MM.1S (cell line): ENCODE measurements around the gene BABAM1.

ENCODE experiments used
- DNase-seq: peaks from one replicate; pipeline ENCODE4 v3.0.0-alpha.2; 2015
- H2AFZ ChIP-seq: fragments of 300-600 bp; sonication (generic); 2 replicates; pipeline ENCODE4 v1.6.0; 2016; ENCODE audit warnings: antibody characterized with exemption, low read length
- H3F3A ChIP-seq: fragments of 300-600 bp; sonication (generic); 2 replicates; pipeline ENCODE4 v1.6.1; 2016; ENCODE audit warnings: mild to moderate bottlenecking, antibody characterized with exemption, low read length, moderate library complexity, mixed read lengths; ENCODE audit not compliant: insufficient read depth
- H3K27ac ChIP-seq: fragments of 300-600 bp; sonication (generic); 2 replicates; pipeline ENCODE4 v1.5.1; 2016; ENCODE audit warnings: mild to moderate bottlenecking, low read length
- H3K27me3 ChIP-seq: fragments of 300-600 bp; sonication (generic); replicated peaks from 2 replicates; pipeline ENCODE4 v1.6.0; 2016; ENCODE audit warnings: low read length; ENCODE audit not compliant: insufficient read depth
- H3K36me3 ChIP-seq: fragments of 300-600 bp; sonication (generic); replicated peaks from 2 replicates; pipeline ENCODE4 v1.6.1; 2016; ENCODE audit warnings: mild to moderate bottlenecking, low read length, mixed read lengths; ENCODE audit not compliant: insufficient read depth
- H3K4me1 ChIP-seq: fragments of 300-600 bp; sonication (generic); 2 replicates; pipeline ENCODE4 v1.6.1; 2016; ENCODE audit warnings: low read length, mixed read lengths
- H3K4me2 ChIP-seq: fragments of 300-600 bp; sonication (generic); 2 replicates; pipeline ENCODE4 v1.6.0; 2016; ENCODE audit warnings: low read depth, low read length
- H3K4me3 ChIP-seq: fragments of 300-600 bp; sonication (generic); 2 replicates; pipeline ENCODE4 v1.5.1; 2016; ENCODE audit warnings: low read length, mixed read lengths
- H3K79me2 ChIP-seq: fragments of 300-600 bp; sonication (generic); 2 replicates; pipeline ENCODE4 v1.6.1; 2016; ENCODE audit warnings: mixed run types, low read length, mixed read lengths
- H3K9ac ChIP-seq: fragments of 300-600 bp; sonication (generic); 2 replicates; pipeline ENCODE4 v1.6.1; 2016; ENCODE audit warnings: low read length, mixed read lengths
- H3K9me2 ChIP-seq: fragments of 300-600 bp; sonication (generic); replicated peaks from 2 replicates; pipeline ENCODE4 v1.6.1; 2016; ENCODE audit warnings: mild to moderate bottlenecking, low read length, mixed read lengths; ENCODE audit not compliant: insufficient read depth
- H3K9me3 ChIP-seq: fragments of 300-600 bp; sonication (generic); replicated peaks from 2 replicates; pipeline ENCODE4 v1.6.1; 2016; ENCODE audit warnings: mild to moderate bottlenecking, low read length, mixed read lengths; ENCODE audit not compliant: insufficient read depth
- H4K20me1 ChIP-seq: fragments of 300-600 bp; sonication (generic); 2 replicates; pipeline ENCODE4 v1.6.1; 2016; ENCODE audit warnings: mild to moderate bottlenecking, low read length, moderate library complexity, mixed read lengths; ENCODE audit not compliant: insufficient read depth
- CTCF ChIP-seq: fragments of 300-600 bp; sonication (generic); IDR thresholded peaks from 2 replicates; pipeline ENCODE4 v1.5.1; 2016; ENCODE audit warnings: antibody characterized with exemption, low read length, mixed read lengths
- EZH2 ChIP-seq: fragments of 300-600 bp; sonication (generic); optimal IDR thresholded peaks from 2 replicates; pipeline ENCODE3; 2017; ENCODE audit warnings: low read depth, mild to moderate bottlenecking, antibody characterized with exemption, low read length, mixed read lengths
- EZH2phosphoT487 ChIP-seq: fragments of 300-600 bp; sonication (generic); IDR thresholded peaks from 2 replicates; pipeline ENCODE4 v1.6.1; 2018; ENCODE audit warnings: antibody characterized with exemption, low read length

The BABAM1 gene

GRCh38 chr19:17289489-17289888 lies 22.2 kb downstream of the BABAM1 start:
- Histone ChIP-seq H3K36me3 (no peaks in the 10 kb centered on the region), H3K9me2 (no peaks in the 10 kb centered on the region)

GRCh38 chr19:17292301-17293074 lies 25.2 kb downstream of the BABAM1 start:
- peak overlapping the region; percentile 83 for H3K4me3 ChIP-seq
- no peaks in the 10 kb centered on the region for H4K20me1 ChIP-seq
- no peaks in the 10 kb centered on the region for H3K9me3 ChIP-seq
- DNase-seq: peak; percentile 89
- no peaks in the 10 kb centered on the region for H3F3A ChIP-seq
- no peaks in the 10 kb centered on the region for H3K36me3 ChIP-seq
- peak overlapping the region; percentile 24; the same call in 1 of the 2 replicates for H3K27ac ChIP-seq
- H3K4me2 ChIP-seq: peak overlapping the region; percentile 93
- H3K9ac ChIP-seq: peak overlapping the region; percentile 40; the same call in 1 of the 2 replicates
- TF ChIP-seq CTCF: peak; percentile 71
- TF ChIP-seq EZH2phosphoT487: no peak
- peaks cover 15% of the 10 kb centered on the region for H3K27me3 ChIP-seq
- peak overlapping the region; percentile 94 for H2AFZ ChIP-seq
- H3K4me1 ChIP-seq: no peaks in the 10 kb centered on the region
- no peaks in the 10 kb centered on the region for H3K9me2 ChIP-seq
- peaks cover 7% of the 10 kb centered on the region; the same call in 1 of the 2 replicates for H3K79me2 ChIP-seq

More at GRCh38 chr19:17289489-17289888, 22.2 kb downstream of the BABAM1 start:
- H3K27ac ChIP-seq: no peak overlapping the region
- no peaks in the 10 kb centered on the region for H4K20me1 ChIP-seq
- TF ChIP-seq CTCF (no peak), EZH2phosphoT487 (no peak), EZH2 (no peak)
- peaks cover 6% of the 10 kb centered on the region; the same call in 1 of the 2 replicates for H3K79me2 ChIP-seq
- H3K9ac ChIP-seq: no peak overlapping the region
- no peak overlapping the region for H2AFZ ChIP-seq
- H3K4me3 ChIP-seq: no peak overlapping the region
- H3K4me2 ChIP-seq: no peak overlapping the region
- peaks cover 19% of the 10 kb centered on the region for H3K27me3 ChIP-seq
- no peaks in the 10 kb centered on the region for H3F3A ChIP-seq
- no peaks in the 10 kb centered on the region for H3K4me1 ChIP-seq
- peak; percentile 48 for DNase-seq
- no peaks in the 10 kb centered on the region for H3K9me3 ChIP-seq

GRCh38 chr19:17293605-17294004 lies 26.4 kb downstream of the BABAM1 start:
- TF ChIP-seq CTCF (no peak), EZH2 (no peak), EZH2phosphoT487 (no peak)
- H4K20me1 ChIP-seq: no peaks in the 10 kb centered on the region
- no peaks in the 10 kb centered on the region for H3K36me3 ChIP-seq
- peaks cover 7% of the 10 kb centered on the region; the same call in 1 of the 2 replicates for H3K79me2 ChIP-seq
- H2AFZ ChIP-seq: no peak overlapping the region
- no peak overlapping the region for H3K27ac ChIP-seq
- no peak overlapping the region for H3K4me2 ChIP-seq
- H3K27me3 ChIP-seq: 0 out of 2 replicates have a peak, but pooled peaks cover 4% of the 10 kb centered on the region
- no peaks in the 10 kb centered on the region for H3F3A ChIP-seq
- no peaks in the 10 kb centered on the region for H3K4me1 ChIP-seq
- no peak overlapping the region for H3K4me3 ChIP-seq
- H3K9me2 ChIP-seq: no peaks in the 10 kb centered on the region
- no peaks in the 10 kb centered on the region for H3K9me3 ChIP-seq
- DNase-seq: peak; percentile 2
- no peak overlapping the region for H3K9ac ChIP-seq
